Epithelial cell of proximal tubule (primary cell): ENCODE results near the gene ADGRG2. TPM values are rescaled to one million over a fixed set of nuclear protein-coding genes. Genes with fewer than 3 reads are reported as not detected.

Experiments used
- DNase-seq: peaks from one replicate; pipeline ENCODE4 v3.0.0-alpha.2; 2011; ENCODE audit warnings: low read depth
- H3K4me3 ChIP-seq: 2 replicates; pipeline ENCODE4 v1.5.1; 2011; ENCODE audit warnings: low read depth, mild to moderate bottlenecking, low read length
- CTCF ChIP-seq: conservative IDR thresholded peaks from 2 replicates; pipeline ENCODE4 v1.5.1; 2012; ENCODE audit warnings: low read depth, mild to moderate bottlenecking, low read length
- total RNA-seq: library from RNA; depleted of rRNA; stranded (reverse); fragments of >200 nt; gene quantifications from 2 replicates; pipeline ENCODE4 v1.2.3, GENCODE V29; 2015

The ADGRG2 gene
- total RNA-seq, 1 donor from 2014 or later, result 0.17 TPM

GRCh38 chrX:19110642-19111041, 11.6 kb downstream of the ADGRG2 start:
- H3K4me3 ChIP-seq, result no peak overlapping the region
- no peak for DNase-seq
- no peak for TF ChIP-seq CTCF

- DNase-seq, result no peak
- no peak overlapping the region for H3K4me3 ChIP-seq
- no peak for TF ChIP-seq CTCF
These were observed 15.2 kb downstream of the ADGRG2 start for GRCh38 chrX:19107035-19107434.

- no peak for TF ChIP-seq CTCF
- H3K4me3 ChIP-seq, result no peak overlapping the region
- DNase-seq, result no peak
These were observed 21.7 kb downstream of the ADGRG2 start for GRCh38 chrX:19100586-19100985.

- TF ChIP-seq CTCF, result no peak
- DNase-seq, result no peak
- H3K4me3 ChIP-seq, result no peak overlapping the region
These were observed 24.6 kb downstream of the ADGRG2 start for GRCh38 chrX:19097553-19098283.

GRCh38 chrX:19096586-19096985, 25.7 kb downstream of the ADGRG2 start:
- H3K4me3 ChIP-seq, result no peak overlapping the region
- DNase-seq, result no peak
- no peak for TF ChIP-seq CTCF

- no peak for TF ChIP-seq CTCF
- no peak for DNase-seq
- H3K4me3 ChIP-seq, result no peak overlapping the region
These were observed 27.6 kb downstream of the ADGRG2 start for GRCh38 chrX:19094654-19095053.

GRCh38 chrX:19091596-19091995, 30.7 kb downstream of the ADGRG2 start:
- DNase-seq, result no peak
- no peak for TF ChIP-seq CTCF
- no peak overlapping the region for H3K4me3 ChIP-seq
